Activated CD8-positive, alpha-beta memory T cell treated with anti-CD3 and anti-CD28 coated beads for 24 hours (primary cell): ENCODE results near the gene ACAP3.
"Not testable (repeated sequence)": the region's sequence is repeated elsewhere in the genome, so short reads cannot be mapped to it uniquely, and the experiment has no call there.

ENCODE experiments used
- DNase-seq: peaks from one replicate; pipeline ENCODE4 v3.0.0-alpha.2; 2020

ACAP3 gene

DNA sequence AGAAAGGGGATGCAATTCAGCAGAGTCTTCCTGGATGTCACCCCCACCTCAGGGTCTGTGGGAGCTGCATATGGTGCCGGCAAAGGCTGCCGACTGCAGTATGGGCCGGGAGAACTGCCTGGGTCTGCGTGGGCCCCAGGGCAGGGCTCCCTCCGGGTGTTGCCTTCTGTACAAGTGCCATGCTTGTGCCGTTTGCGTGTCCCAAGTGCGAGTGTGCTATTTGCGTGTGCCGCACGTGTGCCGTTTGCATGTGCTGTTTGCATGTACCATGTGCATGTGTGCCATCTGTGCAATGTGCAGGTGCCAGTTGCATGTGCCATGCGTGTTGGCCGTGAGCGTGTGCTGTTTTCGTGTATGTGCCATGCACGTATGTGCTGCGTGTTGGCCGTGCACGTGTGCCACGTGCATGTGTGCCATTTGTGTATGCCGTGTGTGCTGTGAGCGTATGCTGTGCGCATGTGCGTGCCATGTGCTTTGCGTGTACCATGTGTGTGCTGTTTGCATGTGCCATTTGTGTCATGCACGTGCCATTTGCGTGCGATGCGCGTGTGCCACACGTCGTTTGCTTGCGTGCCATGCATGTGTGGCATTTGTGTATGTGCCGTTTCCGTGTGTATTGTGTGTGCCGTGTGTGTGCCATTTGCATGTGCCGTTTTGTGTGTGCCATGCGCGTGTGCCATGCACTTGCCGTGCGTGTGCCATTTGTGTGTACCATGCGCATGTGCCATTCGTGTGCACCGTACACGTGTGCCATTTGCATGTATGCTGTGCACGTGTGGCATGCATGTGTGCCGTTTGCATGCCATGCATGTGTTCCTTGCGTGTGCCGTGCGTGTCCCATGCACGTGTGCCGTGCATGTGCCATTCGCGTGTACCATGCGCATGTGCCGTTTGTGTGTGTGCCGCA is 21.8 kb upstream of the ACAP3 start:
- DNase-seq = no peak

DNA sequence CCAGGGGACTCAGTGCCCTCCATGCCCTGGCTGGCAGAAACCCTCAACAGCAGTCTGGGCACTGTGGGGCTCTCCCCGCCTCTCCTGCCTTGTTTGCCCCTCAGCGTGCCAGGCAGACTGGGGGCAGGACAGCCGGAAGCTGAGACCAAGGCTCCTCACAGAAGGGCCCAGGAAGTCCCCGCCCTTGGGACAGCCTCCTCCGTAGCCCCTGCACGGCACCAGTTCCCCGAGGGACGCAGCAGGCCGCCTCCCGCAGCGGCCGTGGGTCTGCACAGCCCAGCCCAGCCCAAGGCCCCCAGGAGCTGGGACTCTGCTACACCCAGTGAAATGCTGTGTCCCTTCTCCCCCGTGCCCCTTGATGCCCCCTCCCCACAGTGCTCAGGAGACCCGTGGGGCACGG is 20.5 kb upstream of the ACAP3 start:
- no peak for DNase-seq

DNA sequence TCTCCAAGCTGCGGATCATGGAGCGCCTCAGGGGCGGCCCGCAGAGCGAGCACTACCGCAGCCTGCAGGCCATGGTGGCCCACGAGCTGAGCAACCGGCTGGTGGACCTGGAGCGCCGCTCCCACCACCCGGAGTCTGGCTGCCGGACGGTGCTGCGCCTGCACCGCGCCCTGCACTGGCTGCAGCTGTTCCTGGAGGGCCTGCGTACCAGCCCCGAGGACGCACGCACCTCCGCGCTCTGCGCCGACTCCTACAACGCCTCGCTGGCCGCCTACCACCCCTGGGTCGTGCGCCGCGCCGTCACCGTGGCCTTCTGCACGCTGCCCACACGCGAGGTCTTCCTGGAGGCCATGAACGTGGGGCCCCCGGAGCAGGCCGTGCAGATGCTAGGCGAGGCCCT is 19.6 kb upstream of the ACAP3 start:
- no peak for DNase-seq

DNA sequence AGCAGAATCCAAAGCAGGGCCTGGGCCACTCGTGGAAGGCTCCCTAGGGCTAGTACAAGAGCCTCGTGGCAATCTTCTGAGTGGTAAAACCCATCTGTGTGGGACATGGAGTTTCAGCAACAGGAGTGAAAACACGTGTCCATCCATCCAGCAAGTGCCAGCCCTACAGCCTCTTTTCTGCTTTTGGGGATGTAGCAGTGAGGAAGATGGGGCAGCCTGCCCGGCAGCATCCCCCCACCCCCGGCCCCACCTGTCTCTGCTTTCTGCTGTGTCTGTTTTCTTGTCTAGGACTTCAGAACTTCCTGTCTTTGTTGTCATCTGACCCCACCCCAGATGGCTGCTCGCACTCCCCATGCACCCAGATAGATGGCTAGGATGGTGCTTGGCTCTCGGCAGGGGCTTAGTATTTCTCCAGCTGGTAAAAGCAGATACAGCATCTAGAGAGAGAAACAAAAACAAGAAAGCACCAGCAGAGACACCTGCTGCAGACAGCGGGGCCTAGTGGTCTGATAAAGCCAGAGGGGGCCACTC is 18.4 kb upstream of the ACAP3 start:
- no peak for DNase-seq

DNA sequence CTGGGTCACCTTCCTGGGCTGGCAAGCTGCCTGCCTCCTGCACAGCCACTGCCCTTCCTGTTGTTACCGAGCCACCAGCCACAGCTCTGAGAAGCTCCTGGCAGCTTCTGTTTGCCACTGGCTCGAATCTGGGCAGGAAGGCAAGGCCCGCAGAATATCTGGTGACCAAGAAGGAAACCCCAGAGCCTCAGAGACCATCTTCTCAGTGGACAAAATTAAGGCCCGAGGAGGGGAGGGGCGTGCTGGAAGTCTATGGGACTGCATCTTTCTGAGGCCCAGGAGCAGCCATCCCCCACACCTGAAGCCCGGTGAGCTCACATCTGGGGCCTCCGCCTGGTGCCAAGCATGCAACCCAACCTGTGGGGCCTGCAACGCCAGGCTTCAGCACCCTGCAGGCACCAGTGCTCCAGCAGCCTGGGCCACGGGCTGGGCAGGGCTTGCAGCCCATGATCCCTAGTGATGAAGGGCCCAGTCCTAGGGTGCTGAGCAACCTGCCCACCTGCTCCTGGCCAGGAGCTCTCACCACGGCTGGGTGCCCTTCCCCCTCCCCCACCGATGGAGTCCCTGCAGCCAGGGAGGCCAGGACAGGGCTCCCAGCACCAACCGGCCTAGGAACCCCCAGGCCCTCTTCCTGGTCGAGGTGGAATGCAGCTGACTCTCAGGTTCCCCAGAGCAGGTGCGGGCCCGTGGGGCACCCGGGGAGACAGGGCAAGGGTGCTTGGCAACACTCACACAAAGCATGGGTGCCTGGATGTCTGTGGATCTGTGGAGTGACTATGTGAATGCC is 17.8 kb upstream of the ACAP3 start:
- DNase-seq = no peak

DNA sequence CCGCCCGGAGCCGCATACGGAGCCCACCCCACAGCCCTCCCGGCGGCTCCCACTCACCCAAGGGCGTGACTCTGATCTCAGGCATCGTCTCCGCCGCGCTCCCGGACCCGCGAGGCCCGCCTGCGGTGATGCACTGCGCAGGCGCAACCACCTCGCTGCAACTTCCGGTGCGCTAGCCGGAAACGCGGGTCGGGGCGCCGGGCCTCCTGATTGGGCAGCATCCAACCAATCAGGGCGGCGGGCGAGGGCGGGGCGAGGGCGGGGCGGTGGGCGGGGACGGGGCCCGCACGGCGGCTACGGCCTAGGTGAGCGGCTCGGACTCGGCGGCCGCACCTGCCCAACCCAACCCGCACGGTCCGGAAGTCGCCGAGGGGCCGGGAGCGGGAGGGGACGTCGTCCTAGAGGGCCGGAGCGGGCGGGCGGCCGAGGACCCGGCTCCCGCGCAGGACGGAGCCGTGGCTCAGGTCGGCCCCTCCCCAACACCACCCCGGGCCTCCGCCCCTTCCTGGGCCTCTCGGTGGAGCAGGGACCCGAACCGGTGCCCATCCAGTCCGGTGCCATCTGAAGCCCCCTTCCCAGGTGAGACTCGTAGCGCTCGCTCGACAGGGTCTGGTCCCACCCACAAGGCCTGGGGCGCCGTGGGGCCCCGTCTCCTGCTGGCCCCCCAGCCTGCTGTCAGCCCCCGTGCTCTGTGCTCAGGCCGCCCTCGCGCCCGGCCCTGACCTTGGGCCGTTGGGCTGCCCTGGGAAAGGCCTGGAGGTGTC is 17.0 kb upstream of the ACAP3 start, which contains the start of the genes CPTP and INTS11:
Gene CPTP, plus strand, starts transcription at position 279 of the 764 bp plus-strand sequence. CDS start 2,109 bp downstream, outside the sequence.
Gene INTS11, minus strand, starts transcription at position 137 of the 764 bp plus-strand sequence. Its CDS starts 52 bp downstream, at position 85.
- DNase-seq = peak; percentile 98

DNA sequence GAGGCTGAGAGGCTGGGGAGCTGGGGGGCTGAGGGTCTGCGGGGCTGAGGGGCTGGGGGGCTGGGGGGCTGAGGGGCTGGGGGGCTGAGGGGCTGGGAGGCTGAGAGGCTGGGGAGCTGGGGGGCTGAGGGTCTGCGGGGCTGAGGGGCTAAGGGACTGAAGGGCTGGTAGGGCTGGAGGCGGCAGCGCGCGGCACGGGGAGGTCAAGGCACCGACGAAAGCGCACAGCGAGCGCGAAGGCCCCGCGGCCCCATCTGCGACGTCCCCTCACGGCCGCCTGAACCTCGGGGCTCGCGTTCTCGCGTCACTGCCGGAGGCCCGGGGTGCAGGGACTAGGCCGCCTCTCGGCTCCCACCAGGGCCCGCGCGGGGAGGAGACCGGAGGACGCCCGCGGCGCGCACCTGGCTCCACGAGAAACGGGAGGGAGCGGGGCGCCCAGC is 16.4 kb upstream of the ACAP3 start:
- no peak for DNase-seq

DNA sequence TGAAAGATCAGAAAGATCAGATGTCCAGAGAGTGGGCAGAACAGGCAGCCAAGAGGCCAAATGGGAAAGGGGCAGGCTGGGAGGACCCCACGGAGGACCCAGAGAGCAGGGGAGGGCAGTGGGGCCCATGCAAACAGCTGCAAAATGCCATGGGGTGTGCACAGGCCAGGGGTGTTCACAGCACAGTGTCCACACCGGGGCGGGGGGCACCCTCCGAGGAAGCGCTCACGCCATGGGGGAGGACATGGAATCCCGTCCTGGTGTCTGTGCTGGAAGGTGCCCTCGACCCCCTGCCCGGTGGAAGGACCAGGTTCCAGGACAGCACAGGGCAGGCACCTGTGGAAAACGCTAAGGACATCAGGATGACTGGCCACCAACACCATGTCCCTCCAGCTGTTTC is 15.2 kb upstream of the ACAP3 start:
- no peak for DNase-seq

DNA sequence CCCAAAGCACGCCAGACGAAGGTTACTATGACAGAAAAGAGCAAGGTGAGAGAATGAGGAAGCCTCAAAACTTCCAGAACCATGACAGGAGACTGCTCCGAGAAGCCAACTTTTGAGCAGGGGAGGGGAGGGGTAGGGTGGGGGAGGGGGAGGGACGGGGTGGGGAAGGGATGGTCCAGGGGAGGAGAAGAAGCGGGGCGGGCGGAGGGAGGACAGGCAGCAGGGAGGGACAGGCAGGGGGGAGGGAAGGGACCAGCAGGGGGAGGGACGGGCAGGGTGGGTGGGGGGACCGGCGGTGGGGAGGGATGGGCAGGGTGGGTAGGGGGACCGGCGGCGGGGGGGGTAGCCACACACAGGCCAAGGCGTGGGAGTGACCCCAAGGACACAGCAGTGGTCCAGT is 14.7 kb upstream of the ACAP3 start:
- DNase-seq = no peak

DNA sequence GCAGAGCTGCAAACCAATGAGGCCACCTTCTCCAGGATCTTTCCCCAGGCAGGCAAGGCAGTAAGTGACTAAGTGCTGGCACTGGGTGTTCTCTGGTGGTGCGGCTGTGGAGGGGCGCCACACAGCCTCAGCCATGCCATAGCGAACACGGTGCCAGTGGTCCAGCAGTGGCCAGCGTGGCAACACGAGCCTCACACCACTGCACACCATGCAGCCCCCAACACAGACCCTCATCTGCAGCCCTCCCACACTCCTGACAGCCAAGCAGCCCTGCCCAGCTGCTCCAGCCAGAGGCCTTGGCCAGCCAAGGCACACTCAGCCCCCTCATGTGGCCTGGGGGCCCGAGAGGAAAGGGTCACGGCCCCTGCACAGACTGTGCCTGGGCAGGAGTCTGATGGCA is 13.7 kb upstream of the ACAP3 start:
- no peak for DNase-seq

DNA sequence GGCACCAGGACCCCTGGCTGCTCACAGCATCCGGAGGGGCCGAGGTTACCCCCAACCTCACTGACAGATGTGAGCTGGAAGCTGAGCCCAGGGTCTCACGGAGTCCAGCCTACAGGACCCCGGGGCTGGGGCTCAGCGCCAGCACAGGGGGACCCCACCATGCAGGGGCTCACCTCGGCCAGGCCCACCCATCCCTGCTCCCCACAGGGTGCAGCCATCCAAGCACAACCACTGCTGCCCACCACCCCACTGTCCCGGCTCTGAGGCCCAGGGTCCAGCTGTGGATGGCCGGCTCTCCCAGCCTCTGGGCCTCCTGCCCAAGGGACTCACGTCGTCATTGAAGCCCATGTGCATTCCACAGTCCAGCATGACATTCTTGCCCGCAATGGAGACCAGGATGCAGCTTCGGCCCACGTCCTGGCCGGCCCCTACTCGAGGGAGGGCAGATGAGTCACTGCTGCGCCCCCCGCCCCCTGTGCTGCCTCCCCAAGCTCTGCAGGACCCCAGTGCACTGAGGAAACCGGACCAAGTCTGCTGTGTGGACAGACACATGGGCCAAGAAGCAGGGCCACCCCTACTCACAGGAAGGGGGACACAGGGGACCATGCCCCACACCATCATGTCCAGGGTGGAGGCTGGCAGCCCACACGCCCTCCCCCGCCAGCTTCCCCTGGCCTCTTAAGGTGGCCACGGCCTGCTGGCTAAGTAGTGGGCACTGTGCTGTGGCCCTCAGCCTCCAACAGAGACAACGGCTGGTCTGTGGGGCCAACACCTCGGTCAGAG is 13.1 kb upstream of the ACAP3 start:
- no peak for DNase-seq

DNA sequence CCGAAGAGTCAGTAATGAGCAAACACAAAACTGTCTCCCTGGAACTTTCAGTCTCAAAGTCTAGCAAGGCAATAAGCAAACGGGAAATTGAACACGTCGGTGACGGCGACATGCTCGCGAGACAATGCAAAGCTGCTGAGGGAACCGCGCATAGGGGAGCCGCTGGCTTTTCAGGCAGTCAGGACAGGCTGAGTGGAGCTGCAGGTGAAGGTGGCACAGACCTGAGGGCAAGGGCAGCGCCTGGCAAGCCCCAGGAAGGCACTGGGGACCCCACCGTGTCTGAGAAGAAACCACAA is 11.9 kb upstream of the ACAP3 start:
- DNase-seq = no peak

DNA sequence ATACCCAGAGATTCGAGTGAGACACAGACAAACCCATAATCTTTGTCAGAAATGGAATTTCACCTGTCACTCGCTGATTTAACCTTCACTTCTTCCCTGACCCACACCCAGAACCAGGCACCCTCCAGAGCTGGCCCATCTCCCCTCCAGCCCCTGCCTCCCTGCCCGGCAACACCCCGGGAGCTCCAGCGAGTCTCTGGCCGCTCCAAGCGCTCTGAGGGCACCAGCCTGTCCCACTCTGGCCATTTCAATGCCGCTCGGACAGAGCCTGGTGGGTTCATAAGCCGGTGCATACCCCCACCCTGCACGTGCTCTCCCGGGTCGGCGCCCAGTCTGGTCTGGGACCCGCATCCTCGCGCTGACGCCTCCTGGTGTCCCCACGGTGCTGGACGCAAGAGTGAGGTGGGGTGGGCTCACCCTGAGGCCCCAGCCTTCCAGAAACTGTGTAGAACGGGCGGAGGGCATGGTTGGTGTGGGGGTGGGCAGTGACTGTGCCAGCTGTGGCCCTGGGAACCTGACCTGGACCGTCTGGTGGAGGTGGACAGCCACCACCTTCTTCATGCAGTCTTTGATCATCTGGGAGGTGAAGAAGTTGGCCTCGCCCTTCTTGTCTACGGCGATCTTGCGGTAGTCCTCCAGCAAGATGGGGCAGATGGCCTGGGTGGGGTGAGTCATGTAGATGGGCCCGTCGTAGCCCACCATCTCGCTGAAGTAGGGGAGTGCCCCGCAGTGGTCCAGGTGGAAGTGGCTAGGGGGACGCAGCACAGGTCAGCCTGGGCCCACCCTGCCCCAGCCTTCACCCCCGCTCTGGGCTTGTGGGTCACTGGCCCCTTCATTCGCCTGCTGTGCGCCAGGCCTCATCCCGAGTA is 11.3 kb upstream of the ACAP3 start:
- no peak for DNase-seq

DNA sequence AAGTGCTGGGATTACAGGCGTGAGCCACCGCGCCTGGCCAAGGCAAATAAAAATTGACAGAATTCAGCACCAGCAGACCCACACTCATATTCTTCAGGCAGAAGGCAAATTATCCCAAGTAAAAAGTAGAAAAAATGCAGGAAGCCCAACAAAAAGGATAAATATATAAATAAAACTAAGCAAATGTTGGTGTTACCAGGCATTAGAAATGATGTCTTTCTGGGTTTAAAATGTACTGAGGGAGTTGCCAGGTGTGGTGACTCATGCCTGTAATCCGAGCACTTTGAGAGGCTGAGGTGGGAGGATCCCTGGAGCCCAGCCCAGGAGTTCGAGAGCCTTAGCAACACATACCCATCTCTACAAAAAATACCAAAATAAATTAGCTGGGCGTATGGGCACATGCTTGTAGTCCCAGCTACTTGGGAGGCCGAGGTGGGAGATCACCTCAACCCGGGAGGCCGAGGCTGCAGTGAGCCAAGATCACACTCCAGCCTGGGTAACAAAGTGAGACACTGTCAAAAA is 10.5 kb upstream of the ACAP3 start:
- DNase-seq = no peak

DNA sequence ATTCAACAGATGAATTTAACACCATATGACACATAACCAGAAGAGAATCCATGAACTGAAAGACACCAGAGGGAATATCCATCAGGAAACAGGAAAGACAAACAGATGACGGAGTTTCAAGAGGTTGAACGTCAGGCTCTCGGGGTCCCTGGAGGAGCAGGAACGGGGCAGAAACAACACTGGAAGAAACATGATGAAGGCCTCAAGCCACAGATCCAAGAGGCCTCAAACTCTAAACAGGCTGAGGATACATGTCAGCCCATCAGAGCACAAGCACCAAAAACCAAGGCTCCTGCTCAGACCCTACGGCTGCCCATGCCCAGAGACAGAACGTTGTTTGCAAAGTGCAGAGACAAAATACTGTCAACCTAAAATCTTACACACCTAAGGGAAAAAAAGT is 9.7 kb upstream of the ACAP3 start:
- DNase-seq = no peak

DNA sequence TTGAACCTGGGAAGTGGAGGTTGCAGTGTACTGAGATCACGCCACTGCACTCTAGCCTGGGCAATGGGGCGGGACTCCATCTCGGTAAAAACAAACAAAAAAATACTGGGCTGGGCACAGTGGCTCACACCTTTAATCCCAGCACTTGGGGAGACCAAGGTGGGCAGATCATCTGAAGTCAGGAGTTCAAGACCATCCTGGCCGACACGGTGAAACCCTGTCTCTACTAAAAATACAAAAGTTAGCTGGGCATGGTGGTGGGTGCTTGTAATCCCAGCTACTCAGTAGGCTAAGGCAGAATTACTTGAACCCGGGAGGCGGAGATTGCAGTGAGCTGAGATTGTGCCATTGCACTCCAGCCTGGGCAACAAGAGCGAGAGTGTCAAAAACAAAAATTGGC is 8.5 kb upstream of the ACAP3 start:
- DNase-seq = not testable (repeated sequence)

DNA sequence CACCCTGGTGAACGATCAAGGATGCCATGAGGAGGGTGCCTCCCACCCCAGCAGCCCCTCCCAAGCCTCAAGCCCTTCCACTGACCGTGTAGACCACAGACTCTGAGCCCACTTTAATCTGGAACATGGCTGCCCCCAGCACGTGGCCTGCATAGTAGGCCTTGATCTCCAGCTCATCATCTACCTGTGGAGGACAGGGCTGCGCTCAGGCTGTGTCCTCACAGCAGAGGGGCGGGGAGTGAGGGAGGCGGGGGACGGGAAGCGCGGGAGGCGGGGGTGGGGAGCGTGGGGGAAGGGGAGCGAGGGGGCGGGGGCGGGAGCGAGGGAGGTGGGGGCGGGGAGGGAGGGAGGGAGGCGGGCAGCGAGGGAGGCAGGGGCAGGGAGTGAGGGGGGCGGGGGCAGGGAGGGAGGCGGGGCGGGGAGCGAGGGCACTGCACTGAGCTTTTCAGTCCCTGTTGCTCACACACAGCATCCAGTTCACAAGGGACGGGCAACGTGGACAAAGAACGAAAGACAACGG is 7.8 kb upstream of the ACAP3 start:
- DNase-seq = no peak

DNA sequence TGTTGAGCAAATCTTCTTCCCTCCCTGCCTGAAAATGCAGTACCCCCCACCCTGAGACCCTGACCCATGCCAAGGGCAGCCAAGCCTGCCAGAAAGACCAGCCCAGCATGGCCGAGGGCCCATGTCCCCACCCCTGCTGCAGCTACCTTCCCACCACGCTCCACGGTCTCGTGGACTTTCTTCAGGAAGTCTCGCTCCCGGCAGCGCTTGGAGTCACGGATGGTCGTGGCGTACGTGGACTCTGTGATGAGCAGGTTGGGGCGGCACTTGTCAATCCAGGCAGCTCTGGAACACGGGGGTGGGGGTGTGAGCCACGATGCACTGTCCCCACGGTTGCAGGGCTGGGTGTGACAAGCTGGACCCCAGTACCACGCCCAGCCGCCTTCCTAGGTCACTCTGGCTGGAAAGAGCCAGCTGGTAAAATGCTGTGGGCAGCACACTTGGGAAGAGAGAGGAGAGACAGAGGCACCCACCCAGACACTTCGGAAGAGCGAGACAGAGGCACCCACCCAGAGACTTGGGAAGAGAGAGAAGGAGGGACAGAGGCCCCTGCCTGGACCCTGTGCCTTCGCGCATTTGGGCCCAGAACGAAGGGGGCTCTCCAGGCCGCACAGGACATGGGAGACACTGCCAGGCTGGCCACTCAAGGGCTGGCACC is 7.1 kb upstream of the ACAP3 start:
- no peak for DNase-seq

DNA sequence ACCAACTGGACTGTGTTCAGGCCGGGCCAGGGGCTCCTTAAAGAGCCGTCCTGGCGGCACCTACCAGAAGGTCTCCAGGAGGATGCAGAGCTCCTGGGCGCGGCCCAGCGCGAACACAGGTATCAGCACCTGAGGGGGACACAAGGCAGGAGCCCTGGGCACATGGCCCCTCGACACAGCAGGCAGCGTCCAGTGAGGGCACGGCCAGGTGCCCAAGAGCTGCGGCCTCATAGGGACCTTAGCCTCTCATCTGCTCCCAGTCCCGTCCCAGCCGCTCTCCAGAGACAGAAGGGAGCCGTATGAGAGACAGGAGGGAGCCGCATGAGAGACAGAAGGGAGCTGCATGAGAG is 6.5 kb upstream of the ACAP3 start:
- DNase-seq = no peak
